WTC11 (cell line): ENCODE results near the gene DOCK1. TPM values are rescaled to one million over a fixed set of nuclear protein-coding genes. Genes with fewer than 3 reads are reported as not detected.

ENCODE experiments used
- ATAC-seq: fragments of 200-7000 bp; cut with Tn5 transposase; 2 replicates; pipeline ENCODE4 v1.10.0; 2021; ENCODE audit warnings: mild to moderate bottlenecking, moderate library complexity
- CTCF ChIA-PET: fragments of 300-600 bp; sonication (Branson Sonifier 250); formaldehyde crosslinking; loops from one replicate; lab custom pipeline; 2021; ENCODE audit warnings: antibody characterized with exemption; lab: Charles Lee
- POLR2A ChIA-PET: fragments of 350-600 bp; sonication (Branson Sonifier 250); formaldehyde crosslinking; loops from one replicate; lab custom pipeline; 2021; ENCODE audit warnings: antibody characterized with exemption; lab: Charles Lee
- DNase-seq: peaks from one replicate; pipeline ENCODE4 v3.0.0; 2021; ENCODE audit warnings: low spot score
- H3K27ac Mint-ChIP-seq: 2 replicates; pipeline ENCODE4 v1.8.0; 2021; ENCODE audit warnings: mixed read lengths
- H3K27me3 Mint-ChIP-seq: 2 replicates; pipeline ENCODE4 v1.8.0; 2021; ENCODE audit warnings: low read depth, mild to moderate bottlenecking, moderate library complexity, mixed read lengths
- H3K36me3 Mint-ChIP-seq: 2 replicates; pipeline ENCODE4 v1.8.0; 2021; ENCODE audit warnings: mixed read lengths
- H3K4me1 Mint-ChIP-seq: 2 replicates; pipeline ENCODE4 v1.8.0; 2022; ENCODE audit warnings: mixed read lengths
- H3K4me3 Mint-ChIP-seq: 2 replicates; pipeline ENCODE4 v1.8.0; 2021; ENCODE audit warnings: mild to moderate bottlenecking, moderate library complexity, mixed read lengths
- H3K9me3 Mint-ChIP-seq: 2 replicates; pipeline ENCODE4 v1.8.0; 2021; ENCODE audit warnings: mixed read lengths
- CREM ChIP-seq: sonication (generic); formaldehyde crosslinking; IDR thresholded peaks from 2 replicates; pipeline ENCODE4 v1.8.1; 2022; ENCODE audit warnings: mild to moderate bottlenecking, missing genetic modification reagents, moderate library complexity
- FOXJ3 ChIP-seq: sonication (generic); formaldehyde crosslinking; IDR thresholded peaks from 2 replicates; pipeline ENCODE4 v1.9.0; 2021; ENCODE audit warnings: missing genetic modification reagents, mild to moderate bottlenecking, borderline replicate concordance
- FOXK1 ChIP-seq: sonication (generic); formaldehyde crosslinking; IDR thresholded peaks from 2 replicates; pipeline ENCODE4 v1.8.0; 2022; ENCODE audit warnings: mild to moderate bottlenecking, moderate library complexity, missing genetic modification reagents
- FOXP4 ChIP-seq: sonication (generic); formaldehyde crosslinking; IDR thresholded peaks from 2 replicates; pipeline ENCODE4 v1.8.0; 2022; ENCODE audit warnings: mild to moderate bottlenecking, missing genetic modification reagents
- GTF2I ChIP-seq: fragments of 250-450 bp; sonication (Bioruptor Pico); conservative IDR thresholded peaks from 2 replicates; pipeline ENCODE4 v1.4.0; 2021; ENCODE audit warnings: mild to moderate bottlenecking
- MLX ChIP-seq: sonication (generic); formaldehyde crosslinking; IDR thresholded peaks from 2 replicates; pipeline ENCODE4 v1.8.1; 2023; ENCODE audit warnings: mild to moderate bottlenecking, missing genetic modification reagents, moderate library complexity
- MYBL2 ChIP-seq: sonication (generic); formaldehyde crosslinking; IDR thresholded peaks from 2 replicates; pipeline ENCODE4 v1.8.1; 2023; ENCODE audit warnings: mild to moderate bottlenecking, moderate library complexity, missing genetic modification reagents
- NFATC4 ChIP-seq: fragments of 250-450 bp; sonication (Bioruptor Pico); IDR thresholded peaks from 2 replicates; pipeline ENCODE4 v1.9.0; 2021; ENCODE audit warnings: mild to moderate bottlenecking
- NFYB ChIP-seq: sonication (generic); formaldehyde crosslinking; conservative IDR thresholded peaks from 2 replicates; pipeline ENCODE4 v1.8.0; 2022; ENCODE audit warnings: low read depth, missing genetic modification reagents
- NR2C2 ChIP-seq: sonication (generic); formaldehyde crosslinking; IDR thresholded peaks from 2 replicates; pipeline ENCODE4 v1.8.0; 2022; ENCODE audit warnings: mild to moderate bottlenecking, missing genetic modification reagents
- NR3C1 ChIP-seq: sonication (generic); formaldehyde crosslinking; conservative IDR thresholded peaks from 2 replicates; pipeline ENCODE4 v1.8.1; 2023; ENCODE audit warnings: low read depth, mild to moderate bottlenecking, missing genetic modification reagents
- PREB ChIP-seq: sonication (generic); formaldehyde crosslinking; IDR thresholded peaks from 2 replicates; pipeline ENCODE4 v1.8.1; 2022; ENCODE audit warnings: mild to moderate bottlenecking, missing genetic modification reagents, moderate library complexity, borderline replicate concordance
- SP1 ChIP-seq: sonication (generic); formaldehyde crosslinking; conservative IDR thresholded peaks from 2 replicates; pipeline ENCODE4 v1.8.1; 2022; ENCODE audit warnings: missing genetic modification reagents
- USF2 ChIP-seq: sonication (generic); formaldehyde crosslinking; IDR thresholded peaks from 2 replicates; pipeline ENCODE4 v1.8.1; 2023; ENCODE audit warnings: mild to moderate bottlenecking, missing genetic modification reagents, moderate library complexity
- ZNF317 ChIP-seq: sonication (generic); formaldehyde crosslinking; IDR thresholded peaks from 2 replicates; pipeline ENCODE4 v1.8.1; 2023; ENCODE audit warnings: low read depth, mild to moderate bottlenecking, moderate library complexity, missing genetic modification reagents, borderline replicate concordance
- ZNF425 ChIP-seq: fragments of 250-450 bp; sonication (Bioruptor Pico); conservative IDR thresholded peaks from 2 replicates; pipeline ENCODE4 v1.9.0; 2021; ENCODE audit warnings: mild to moderate bottlenecking
- total RNA-seq: library from RNA; stranded (reverse); gene quantifications from 3 replicates; pipeline ENCODE4 v1.2.3, GENCODE V29; 2021
- TF ChIP-seq, protein P1 (sequence below): sonication (generic); formaldehyde crosslinking; IDR thresholded peaks from 2 replicates; pipeline ENCODE4 v1.8.1; 2022; ENCODE audit warnings: low read depth, missing genetic modification reagents, borderline replicate concordance
- TF ChIP-seq, protein P2 (sequence below): fragments of 200-600 bp; IDR thresholded peaks from 2 replicates; pipeline ENCODE4 v1.8.0; 2022; ENCODE audit warnings: antibody characterized with exemption
- TF ChIP-seq, protein P3 (sequence below): sonication (generic); formaldehyde crosslinking; IDR thresholded peaks from 2 replicates; pipeline ENCODE4 v1.8.0; 2023; ENCODE audit warnings: missing genetic modification reagents, mild to moderate bottlenecking, borderline replicate concordance

The DOCK1 gene
- total RNA-seq, 1 experiment from 2014 or later: 52.1 TPM

DNA sequence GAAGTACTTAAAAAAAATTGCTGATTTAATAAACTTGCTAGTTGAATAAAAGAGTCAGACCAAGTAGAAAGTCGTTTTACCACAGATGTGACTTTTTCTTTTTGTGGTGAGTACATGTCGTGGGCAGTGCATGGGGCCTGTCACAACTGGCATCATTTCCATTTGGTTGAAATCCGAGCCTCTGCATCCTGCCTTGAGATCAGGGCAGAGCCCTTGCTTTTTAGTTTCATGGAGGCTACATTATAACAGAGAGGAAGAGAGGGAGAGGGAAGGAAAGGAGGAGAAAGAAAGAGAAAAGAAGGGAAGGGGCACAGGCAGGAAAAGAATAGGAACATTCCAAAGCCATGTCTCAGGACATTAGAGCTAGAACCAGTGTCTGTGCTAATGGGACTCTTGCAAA lies 311.6 kb downstream of the DOCK1 start (continued):
- TF ChIP-seq ZNF425 (CRISPR knock-in tag) (no peak), NFATC4 (CRISPR knock-in tag) (no peak), CREM (CRISPR knock-in tag) (no peak), GTF2I (CRISPR knock-in tag) (no peak), USF2 (CRISPR knock-in tag) (no peak), FOXK1 (CRISPR knock-in tag) (no peak)
- TF ChIP-seq, protein P1, sequence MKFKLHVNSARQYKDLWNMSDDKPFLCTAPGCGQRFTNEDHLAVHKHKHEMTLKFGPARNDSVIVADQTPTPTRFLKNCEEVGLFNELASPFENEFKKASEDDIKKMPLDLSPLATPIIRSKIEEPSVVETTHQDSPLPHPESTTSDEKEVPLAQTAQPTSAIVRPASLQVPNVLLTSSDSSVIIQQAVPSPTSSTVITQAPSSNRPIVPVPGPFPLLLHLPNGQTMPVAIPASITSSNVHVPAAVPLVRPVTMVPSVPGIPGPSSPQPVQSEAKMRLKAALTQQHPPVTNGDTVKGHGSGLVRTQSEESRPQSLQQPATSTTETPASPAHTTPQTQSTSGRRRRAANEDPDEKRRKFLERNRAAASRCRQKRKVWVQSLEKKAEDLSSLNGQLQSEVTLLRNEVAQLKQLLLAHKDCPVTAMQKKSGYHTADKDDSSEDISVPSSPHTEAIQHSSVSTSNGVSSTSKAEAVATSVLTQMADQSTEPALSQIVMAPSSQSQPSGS: no peak

DNA sequence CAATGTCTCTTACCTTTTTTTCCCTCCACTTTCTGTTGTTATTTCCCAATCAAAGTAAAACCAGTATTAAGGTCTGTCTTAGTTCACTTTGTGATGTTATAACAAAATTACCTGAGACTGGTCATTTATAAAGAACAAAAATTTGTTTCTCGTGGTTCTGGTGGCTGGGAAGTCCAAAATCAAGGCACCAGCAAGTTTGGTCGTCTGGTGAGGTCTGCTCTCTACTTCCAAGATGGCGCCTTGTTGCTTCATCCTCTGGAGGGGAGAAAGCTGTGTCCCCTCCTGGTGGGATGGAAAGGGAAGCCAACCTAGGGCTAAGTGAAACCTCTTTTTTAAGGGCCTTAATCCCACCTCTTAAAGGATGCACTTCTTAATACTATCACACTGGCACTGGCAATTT lies 313.4 kb downstream of the DOCK1 start:
- ATAC-seq (no peak), DNase-seq (no peak)
- ChIA-PET CTCF (no interaction called here), POLR2A (no interaction called here)
- Mint-ChIP-seq H3K4me3 (no peak overlapping the region), H3K27me3 (no peaks in the 10 kb centered on the region), H3K4me1 (peaks cover 31% of the 10 kb centered on the region), H3K36me3 (peaks cover 11% of the 10 kb centered on the region), H3K9me3 (peaks cover 14% of the 10 kb centered on the region), H3K27ac (no peak overlapping the region)
- TF ChIP-seq PREB (no peak), NFYB (CRISPR knock-in tag) (no peak), NR2C2 (CRISPR knock-in tag) (no peak), ZNF317 (CRISPR knock-in tag) (no peak), SP1 (no peak), MLX (no peak), FOXJ3 (CRISPR knock-in tag) (no peak), MYBL2 (no peak), FOXK1 (CRISPR knock-in tag) (no peak), NR3C1 (CRISPR knock-in tag) (no peak), FOXP4 (no peak)
- TF ChIP-seq, protein P2, sequence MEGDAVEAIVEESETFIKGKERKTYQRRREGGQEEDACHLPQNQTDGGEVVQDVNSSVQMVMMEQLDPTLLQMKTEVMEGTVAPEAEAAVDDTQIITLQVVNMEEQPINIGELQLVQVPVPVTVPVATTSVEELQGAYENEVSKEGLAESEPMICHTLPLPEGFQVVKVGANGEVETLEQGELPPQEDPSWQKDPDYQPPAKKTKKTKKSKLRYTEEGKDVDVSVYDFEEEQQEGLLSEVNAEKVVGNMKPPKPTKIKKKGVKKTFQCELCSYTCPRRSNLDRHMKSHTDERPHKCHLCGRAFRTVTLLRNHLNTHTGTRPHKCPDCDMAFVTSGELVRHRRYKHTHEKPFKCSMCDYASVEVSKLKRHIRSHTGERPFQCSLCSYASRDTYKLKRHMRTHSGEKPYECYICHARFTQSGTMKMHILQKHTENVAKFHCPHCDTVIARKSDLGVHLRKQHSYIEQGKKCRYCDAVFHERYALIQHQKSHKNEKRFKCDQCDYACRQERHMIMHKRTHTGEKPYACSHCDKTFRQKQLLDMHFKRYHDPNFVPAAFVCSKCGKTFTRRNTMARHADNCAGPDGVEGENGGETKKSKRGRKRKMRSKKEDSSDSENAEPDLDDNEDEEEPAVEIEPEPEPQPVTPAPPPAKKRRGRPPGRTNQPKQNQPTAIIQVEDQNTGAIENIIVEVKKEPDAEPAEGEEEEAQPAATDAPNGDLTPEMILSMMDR: no peak
- TF ChIP-seq, protein P3, sequence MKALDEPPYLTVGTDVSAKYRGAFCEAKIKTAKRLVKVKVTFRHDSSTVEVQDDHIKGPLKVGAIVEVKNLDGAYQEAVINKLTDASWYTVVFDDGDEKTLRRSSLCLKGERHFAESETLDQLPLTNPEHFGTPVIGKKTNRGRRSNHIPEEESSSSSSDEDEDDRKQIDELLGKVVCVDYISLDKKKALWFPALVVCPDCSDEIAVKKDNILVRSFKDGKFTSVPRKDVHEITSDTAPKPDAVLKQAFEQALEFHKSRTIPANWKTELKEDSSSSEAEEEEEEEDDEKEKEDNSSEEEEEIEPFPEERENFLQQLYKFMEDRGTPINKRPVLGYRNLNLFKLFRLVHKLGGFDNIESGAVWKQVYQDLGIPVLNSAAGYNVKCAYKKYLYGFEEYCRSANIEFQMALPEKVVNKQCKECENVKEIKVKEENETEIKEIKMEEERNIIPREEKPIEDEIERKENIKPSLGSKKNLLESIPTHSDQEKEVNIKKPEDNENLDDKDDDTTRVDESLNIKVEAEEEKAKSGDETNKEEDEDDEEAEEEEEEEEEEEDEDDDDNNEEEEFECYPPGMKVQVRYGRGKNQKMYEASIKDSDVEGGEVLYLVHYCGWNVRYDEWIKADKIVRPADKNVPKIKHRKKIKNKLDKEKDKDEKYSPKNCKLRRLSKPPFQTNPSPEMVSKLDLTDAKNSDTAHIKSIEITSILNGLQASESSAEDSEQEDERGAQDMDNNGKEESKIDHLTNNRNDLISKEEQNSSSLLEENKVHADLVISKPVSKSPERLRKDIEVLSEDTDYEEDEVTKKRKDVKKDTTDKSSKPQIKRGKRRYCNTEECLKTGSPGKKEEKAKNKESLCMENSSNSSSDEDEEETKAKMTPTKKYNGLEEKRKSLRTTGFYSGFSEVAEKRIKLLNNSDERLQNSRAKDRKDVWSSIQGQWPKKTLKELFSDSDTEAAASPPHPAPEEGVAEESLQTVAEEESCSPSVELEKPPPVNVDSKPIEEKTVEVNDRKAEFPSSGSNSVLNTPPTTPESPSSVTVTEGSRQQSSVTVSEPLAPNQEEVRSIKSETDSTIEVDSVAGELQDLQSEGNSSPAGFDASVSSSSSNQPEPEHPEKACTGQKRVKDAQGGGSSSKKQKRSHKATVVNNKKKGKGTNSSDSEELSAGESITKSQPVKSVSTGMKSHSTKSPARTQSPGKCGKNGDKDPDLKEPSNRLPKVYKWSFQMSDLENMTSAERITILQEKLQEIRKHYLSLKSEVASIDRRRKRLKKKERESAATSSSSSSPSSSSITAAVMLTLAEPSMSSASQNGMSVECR (CRISPR knock-in tag): no peak
- TF ChIP-seq, protein P1: no peak
